22Rv1 (cell line): ENCODE results near the gene IL6ST.

ENCODE experiments used
- CTCF ChIP-seq: fragments of 450-650 bp; IDR thresholded peaks from 2 replicates; pipeline ENCODE4 v1.5.1; 2017; ENCODE audit warnings: mild to moderate bottlenecking
- ZFX ChIP-seq: fragments of 450-650 bp; IDR thresholded peaks from 2 replicates; pipeline ENCODE4 v1.6.1; 2017; ENCODE audit warnings: antibody characterized with exemption, borderline replicate concordance

GRCh38 chr5:56028708-56029107, 33.9 kb upstream of the IL6ST start:
- TF ChIP-seq CTCF (no peak), ZFX (no peak)
